ENCODE results near the gene TMCC1.

- no peak for TF ChIP-seq CTCF (IDR thresholded peaks at IDR 0.05; ENCODE audit: insufficient read depth, low read length)
- no peak for TF ChIP-seq REST (IDR thresholded peaks at IDR 0.05; ENCODE audit: insufficient replicate concordance, low read depth)
- TF ChIP-seq POLR2AphosphoS5 (IDR thresholded peaks at IDR 0.05; ENCODE audit: low read depth): no peak
- no peak for TF ChIP-seq SPI1 (IDR thresholded peaks at IDR 0.05; ENCODE audit: borderline replicate concordance, low read depth)
- TF ChIP-seq GABPA (IDR thresholded peaks at IDR 0.05; ENCODE audit: low read depth): no peak
Measured at GRCh38 chr3:129636082-129636481, 257.4 kb downstream of the TMCC1 start.
